Lower leg skin (tissue), 3 donors: ENCODE measurements around the gene MET.
"Not testable (repeated sequence)": the region's sequence is repeated elsewhere in the genome, so short reads cannot be mapped to it uniquely, and the experiment has no call there.

ENCODE experiments used
- POLR2A ChIP-seq, 2 donors: fragments of 450-650 bp; IDR thresholded peaks; one replicate each; pipeline ENCODE4 v1.6.1; 2016 to 2017; ENCODE audit warnings: antibody characterized with exemption in 2 of 2, mild to moderate bottlenecking in 1 of 2, moderate library complexity in 1 of 2
- TF ChIP-seq, protein P1 (sequence below), 3 donors: fragments of 450-650 bp; IDR thresholded peaks; one replicate each; pipeline ENCODE4 v1.5.1; 2016; ENCODE audit warnings: antibody characterized with exemption in 3 of 3, mild to moderate bottlenecking in 3 of 3, moderate library complexity in 2 of 3

DNA sequence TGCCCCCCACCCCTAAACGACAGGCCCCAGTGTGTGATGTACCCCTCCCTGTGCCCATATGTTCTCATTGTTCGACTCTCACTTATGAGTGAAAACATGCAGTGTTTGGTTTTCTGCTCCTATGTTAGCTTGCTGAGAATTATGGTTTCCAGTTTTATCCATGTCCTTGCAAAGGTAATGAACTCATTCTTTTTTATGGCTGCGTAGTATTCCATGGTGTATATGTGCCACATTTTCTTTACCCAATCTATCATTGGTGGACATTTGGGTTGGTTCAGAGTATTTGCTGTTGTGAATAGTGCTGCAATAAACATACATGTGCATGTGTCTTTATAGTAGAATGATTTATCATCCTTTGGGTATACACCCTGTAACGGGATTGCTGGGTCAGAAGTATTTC is 149.7 kb downstream of the MET start:
- TF ChIP-seq, protein P1, sequence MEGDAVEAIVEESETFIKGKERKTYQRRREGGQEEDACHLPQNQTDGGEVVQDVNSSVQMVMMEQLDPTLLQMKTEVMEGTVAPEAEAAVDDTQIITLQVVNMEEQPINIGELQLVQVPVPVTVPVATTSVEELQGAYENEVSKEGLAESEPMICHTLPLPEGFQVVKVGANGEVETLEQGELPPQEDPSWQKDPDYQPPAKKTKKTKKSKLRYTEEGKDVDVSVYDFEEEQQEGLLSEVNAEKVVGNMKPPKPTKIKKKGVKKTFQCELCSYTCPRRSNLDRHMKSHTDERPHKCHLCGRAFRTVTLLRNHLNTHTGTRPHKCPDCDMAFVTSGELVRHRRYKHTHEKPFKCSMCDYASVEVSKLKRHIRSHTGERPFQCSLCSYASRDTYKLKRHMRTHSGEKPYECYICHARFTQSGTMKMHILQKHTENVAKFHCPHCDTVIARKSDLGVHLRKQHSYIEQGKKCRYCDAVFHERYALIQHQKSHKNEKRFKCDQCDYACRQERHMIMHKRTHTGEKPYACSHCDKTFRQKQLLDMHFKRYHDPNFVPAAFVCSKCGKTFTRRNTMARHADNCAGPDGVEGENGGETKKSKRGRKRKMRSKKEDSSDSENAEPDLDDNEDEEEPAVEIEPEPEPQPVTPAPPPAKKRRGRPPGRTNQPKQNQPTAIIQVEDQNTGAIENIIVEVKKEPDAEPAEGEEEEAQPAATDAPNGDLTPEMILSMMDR (IDR thresholded peaks at IDR 0.05) = not testable (repeated sequence)
- not testable (repeated sequence) for TF ChIP-seq POLR2A (IDR thresholded peaks at IDR 0.05)
